Measurements from ENCODE around the gene KRTAP10-9. TPM values are rescaled to one million over a fixed set of nuclear protein-coding genes. Genes with fewer than 3 reads are reported as not detected.

The KRTAP10-9 gene
- total RNA-seq, 2 donors from 2014 or later = not detected

DNA sequence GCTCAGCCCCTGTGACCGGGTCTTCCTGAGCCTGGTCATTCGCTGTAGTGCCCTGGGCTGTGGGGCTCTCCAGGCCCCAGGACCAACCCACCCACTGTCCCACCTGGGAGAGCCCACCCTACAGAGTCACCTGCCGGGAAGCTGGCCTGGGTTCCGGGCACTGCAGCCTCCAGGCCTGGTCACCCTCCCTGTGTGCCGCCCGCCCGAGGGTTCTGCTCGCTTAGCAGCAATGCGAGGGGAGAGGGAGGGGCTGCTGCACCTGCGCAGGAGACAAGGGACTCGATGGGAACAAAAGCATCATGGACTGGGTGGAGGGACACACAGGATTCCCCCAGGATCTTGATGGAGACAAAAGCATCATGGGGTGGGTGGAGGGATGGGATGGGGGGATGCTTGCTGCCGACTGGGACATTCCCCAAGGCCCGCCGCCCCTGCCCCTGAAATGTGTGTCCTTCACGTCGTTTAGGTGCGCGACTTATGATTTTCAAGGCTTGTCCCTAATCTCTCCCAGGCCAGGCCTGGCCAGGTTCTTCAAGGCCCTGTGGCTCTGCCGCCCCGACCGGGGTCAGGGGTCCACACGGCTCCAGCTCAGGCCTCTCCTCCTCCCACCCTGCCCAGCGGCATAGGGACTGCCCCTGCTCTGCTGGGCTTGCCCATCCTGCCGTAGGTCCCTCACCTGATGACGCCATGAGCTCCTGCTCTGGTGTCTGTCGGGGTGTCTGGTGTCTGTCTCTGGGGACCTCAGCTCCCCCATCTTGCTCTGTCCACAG, 13.3 kb upstream of the KRTAP10-9 start:
- Histone ChIP-seq H3K27me3 (replicated peaks; ENCODE audit: insufficient read depth) (no peaks in the 10 kb centered on the region), H3K4me1 (ENCODE audit: control insufficient read depth in 1 of 2, low read depth in 2 of 2) (no peaks in the 10 kb centered on the region), H3K36me3 (no peaks in the 10 kb centered on the region), H3K27ac (no peak overlapping the region), H3K4me3 (no peak overlapping the region), H3K9me3 (peaks cover 7% of the 10 kb centered on the region)
- DNase-seq (ENCODE audit: low spot score) = no peak
- no peak for ATAC-seq (ENCODE audit: insufficient number of reproducible peaks, low FRiP score, low read depth)
- TF ChIP-seq, protein P1, sequence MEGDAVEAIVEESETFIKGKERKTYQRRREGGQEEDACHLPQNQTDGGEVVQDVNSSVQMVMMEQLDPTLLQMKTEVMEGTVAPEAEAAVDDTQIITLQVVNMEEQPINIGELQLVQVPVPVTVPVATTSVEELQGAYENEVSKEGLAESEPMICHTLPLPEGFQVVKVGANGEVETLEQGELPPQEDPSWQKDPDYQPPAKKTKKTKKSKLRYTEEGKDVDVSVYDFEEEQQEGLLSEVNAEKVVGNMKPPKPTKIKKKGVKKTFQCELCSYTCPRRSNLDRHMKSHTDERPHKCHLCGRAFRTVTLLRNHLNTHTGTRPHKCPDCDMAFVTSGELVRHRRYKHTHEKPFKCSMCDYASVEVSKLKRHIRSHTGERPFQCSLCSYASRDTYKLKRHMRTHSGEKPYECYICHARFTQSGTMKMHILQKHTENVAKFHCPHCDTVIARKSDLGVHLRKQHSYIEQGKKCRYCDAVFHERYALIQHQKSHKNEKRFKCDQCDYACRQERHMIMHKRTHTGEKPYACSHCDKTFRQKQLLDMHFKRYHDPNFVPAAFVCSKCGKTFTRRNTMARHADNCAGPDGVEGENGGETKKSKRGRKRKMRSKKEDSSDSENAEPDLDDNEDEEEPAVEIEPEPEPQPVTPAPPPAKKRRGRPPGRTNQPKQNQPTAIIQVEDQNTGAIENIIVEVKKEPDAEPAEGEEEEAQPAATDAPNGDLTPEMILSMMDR (IDR thresholded peaks at IDR 0.05) = no peak

DNA sequence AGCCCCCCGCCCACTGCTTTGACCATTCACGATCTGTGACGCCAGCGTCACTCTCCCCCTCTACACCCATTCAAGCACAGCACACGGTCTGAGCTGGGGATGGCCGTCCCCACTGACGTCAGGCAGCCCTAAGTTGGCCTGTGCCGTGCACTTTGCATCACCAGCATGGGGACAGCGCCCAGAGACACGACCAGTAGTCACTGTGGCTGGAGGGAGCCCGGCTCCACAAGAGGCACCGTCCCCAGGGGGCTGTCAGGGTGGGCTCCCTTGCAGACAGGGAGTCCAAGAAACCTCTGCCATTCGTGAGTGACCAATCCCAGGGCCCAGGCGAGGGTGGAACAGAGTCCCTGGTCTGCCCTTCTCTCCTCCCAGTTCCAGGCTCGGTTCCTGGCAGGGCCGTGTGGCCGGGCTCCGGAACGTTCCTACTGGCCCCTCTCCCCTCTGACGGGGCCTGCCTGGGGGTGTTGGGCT, 12.7 kb upstream of the KRTAP10-9 start:
- H3K36me3 ChIP-seq = no peaks in the 10 kb centered on the region
- ATAC-seq (ENCODE audit: insufficient number of reproducible peaks, low FRiP score, low read depth) = no peak
- no peak overlapping the region for H3K27ac ChIP-seq
- TF ChIP-seq, protein P1 (IDR thresholded peaks at IDR 0.05) = no peak
- H3K9me3 ChIP-seq = peaks cover 6% of the 10 kb centered on the region
- H3K27me3 ChIP-seq (replicated peaks; ENCODE audit: insufficient read depth) = no peaks in the 10 kb centered on the region
- no peaks in the 10 kb centered on the region for H3K4me1 ChIP-seq (ENCODE audit: control insufficient read depth in 1 of 2, low read depth in 2 of 2)
- H3K4me3 ChIP-seq = no peak overlapping the region
- DNase-seq (ENCODE audit: low spot score) = no peak

GRCh38 chr21:44614961-44615391, 11.9 kb upstream of the KRTAP10-9 start:
- H3K4me3 ChIP-seq = no peak overlapping the region
- ATAC-seq (ENCODE audit: insufficient number of reproducible peaks, low FRiP score, low read depth) (no peak), DNase-seq (ENCODE audit: low spot score) (no peak)
- H3K27ac ChIP-seq = no peak overlapping the region
- no peaks in the 10 kb centered on the region for H3K36me3 ChIP-seq
- H3K9me3 ChIP-seq = peaks cover 4% of the 10 kb centered on the region
- TF ChIP-seq, protein P1 (IDR thresholded peaks at IDR 0.05) = no peak
- no peaks in the 10 kb centered on the region for H3K4me1 ChIP-seq (ENCODE audit: control insufficient read depth in 1 of 2, low read depth in 2 of 2)
- no peaks in the 10 kb centered on the region for H3K27me3 ChIP-seq (replicated peaks; ENCODE audit: insufficient read depth)

- no peak overlapping the region for H3K27ac ChIP-seq
- H3K9me3 ChIP-seq = peaks cover 4% of the 10 kb centered on the region
- TF ChIP-seq, protein P1 (IDR thresholded peaks at IDR 0.05) = no peak
- ATAC-seq (ENCODE audit: insufficient number of reproducible peaks, low FRiP score, low read depth) (no peak), DNase-seq (ENCODE audit: low spot score) (no peak)
- H3K36me3 ChIP-seq = no peaks in the 10 kb centered on the region
- no peak overlapping the region for H3K4me3 ChIP-seq
- no peaks in the 10 kb centered on the region for H3K4me1 ChIP-seq (ENCODE audit: control insufficient read depth in 1 of 2, low read depth in 2 of 2)
- H3K27me3 ChIP-seq (replicated peaks; ENCODE audit: insufficient read depth) = no peaks in the 10 kb centered on the region
Measured at GRCh38 chr21:44615466-44615865, 11.4 kb upstream of the KRTAP10-9 start.

DNA sequence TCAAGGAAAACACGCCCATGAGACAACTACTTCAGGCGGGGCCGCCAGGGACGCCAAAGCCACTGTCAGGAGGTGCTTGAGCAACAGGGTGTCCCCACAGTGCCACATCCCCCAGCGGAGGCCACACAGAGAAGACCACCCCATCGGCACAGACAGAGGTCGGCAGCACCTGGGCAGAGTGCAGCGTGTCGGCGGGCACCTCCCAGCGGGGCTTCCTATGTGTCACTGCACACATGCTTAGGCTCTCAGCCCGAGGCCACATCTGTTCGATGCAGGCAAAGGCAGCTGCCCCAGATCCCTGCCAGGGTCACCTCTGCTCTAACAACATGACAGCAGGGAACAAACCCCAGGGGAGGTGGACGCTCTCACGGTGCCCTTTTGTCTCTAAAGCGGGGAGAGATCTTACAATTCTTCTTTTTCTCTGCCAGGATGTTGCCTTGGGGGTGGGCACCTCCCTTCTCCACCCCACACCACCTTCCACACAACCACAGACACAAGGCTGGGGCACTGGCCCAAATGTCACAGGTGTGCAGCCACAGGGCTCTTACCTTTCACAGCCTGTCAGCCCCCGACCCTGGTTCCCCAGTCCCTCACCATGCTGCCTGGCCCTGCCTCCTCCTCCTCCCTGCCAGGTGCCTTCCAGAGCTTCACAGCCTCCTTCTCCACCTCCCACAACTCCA, 10.8 kb upstream of the KRTAP10-9 start:
- H3K9me3 ChIP-seq = no peaks in the 10 kb centered on the region
- DNase-seq (ENCODE audit: low spot score) = no peak
- no peak overlapping the region for H3K4me3 ChIP-seq
- no peaks in the 10 kb centered on the region for H3K27me3 ChIP-seq (replicated peaks; ENCODE audit: insufficient read depth)
- TF ChIP-seq, protein P1 (IDR thresholded peaks at IDR 0.05) = no peak
- no peak overlapping the region for H3K27ac ChIP-seq
- H3K4me1 ChIP-seq (ENCODE audit: control insufficient read depth in 1 of 2, low read depth in 2 of 2) = no peaks in the 10 kb centered on the region
- no peak for ATAC-seq (ENCODE audit: insufficient number of reproducible peaks, low FRiP score, low read depth)
- H3K36me3 ChIP-seq = no peaks in the 10 kb centered on the region

All from thoracic aorta (tissue), 2 donors.